ENCODE data around the gene ZBTB34.
A peak's percentile ranks its signal among the peaks of the same experiment; 100 is the strongest.

ZBTB34 gene

DNA sequence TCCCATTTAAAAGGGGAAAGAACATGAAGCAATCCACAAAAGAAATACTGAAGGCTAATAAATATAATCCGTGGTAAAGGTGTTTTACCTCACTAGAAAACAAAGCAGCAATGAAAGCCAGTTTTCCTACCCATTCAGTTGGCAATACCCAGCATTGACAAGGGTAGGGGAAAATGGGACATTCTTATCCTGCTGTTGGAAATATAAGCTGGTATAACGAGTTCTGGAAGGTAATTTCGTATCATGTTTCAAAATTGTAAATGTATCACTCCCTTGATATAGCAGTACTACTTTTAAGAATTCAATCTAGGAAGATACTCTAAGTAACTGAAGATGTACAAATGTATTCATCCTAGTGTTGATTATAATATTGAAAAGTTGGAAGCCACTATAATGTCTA is 31.2 kb downstream of the ZBTB34 start:
- no peak for DNase-seq (ENCODE audit: extremely low read depth, low read depth)
- TF ChIP-seq, protein P1, sequence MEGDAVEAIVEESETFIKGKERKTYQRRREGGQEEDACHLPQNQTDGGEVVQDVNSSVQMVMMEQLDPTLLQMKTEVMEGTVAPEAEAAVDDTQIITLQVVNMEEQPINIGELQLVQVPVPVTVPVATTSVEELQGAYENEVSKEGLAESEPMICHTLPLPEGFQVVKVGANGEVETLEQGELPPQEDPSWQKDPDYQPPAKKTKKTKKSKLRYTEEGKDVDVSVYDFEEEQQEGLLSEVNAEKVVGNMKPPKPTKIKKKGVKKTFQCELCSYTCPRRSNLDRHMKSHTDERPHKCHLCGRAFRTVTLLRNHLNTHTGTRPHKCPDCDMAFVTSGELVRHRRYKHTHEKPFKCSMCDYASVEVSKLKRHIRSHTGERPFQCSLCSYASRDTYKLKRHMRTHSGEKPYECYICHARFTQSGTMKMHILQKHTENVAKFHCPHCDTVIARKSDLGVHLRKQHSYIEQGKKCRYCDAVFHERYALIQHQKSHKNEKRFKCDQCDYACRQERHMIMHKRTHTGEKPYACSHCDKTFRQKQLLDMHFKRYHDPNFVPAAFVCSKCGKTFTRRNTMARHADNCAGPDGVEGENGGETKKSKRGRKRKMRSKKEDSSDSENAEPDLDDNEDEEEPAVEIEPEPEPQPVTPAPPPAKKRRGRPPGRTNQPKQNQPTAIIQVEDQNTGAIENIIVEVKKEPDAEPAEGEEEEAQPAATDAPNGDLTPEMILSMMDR (IDR thresholded peaks at IDR 0.05; ENCODE audit: low read depth, low read length, missing control alignments): no peak
- no peak overlapping the region for H3K4me3 ChIP-seq (replicated peaks; ENCODE audit: low read depth, low read length)

DNA sequence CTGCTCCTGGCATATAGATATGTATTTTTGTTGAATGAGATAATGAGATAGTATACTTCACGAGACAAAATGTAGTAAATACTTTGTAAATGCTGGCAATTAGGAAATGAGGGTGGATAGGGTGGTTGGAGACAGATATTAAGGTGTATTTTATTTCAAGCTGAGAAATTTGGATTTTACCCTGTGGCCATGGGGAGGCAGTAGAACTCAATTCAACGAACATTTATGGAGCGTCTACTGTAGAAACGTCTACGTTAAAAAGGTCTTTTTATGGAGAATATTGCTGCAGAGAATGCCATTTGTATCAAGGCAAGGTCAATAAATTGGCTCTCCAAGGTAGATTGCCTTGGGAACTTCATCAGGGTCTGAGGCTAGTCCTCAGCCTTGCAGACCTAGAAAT is 32.6 kb downstream of the ZBTB34 start:
- TF ChIP-seq, protein P1 (IDR thresholded peaks at IDR 0.05; ENCODE audit: low read depth, low read length, missing control alignments): peak; percentile 13
- DNase-seq (ENCODE audit: extremely low read depth, low read depth): no peak

DNA sequence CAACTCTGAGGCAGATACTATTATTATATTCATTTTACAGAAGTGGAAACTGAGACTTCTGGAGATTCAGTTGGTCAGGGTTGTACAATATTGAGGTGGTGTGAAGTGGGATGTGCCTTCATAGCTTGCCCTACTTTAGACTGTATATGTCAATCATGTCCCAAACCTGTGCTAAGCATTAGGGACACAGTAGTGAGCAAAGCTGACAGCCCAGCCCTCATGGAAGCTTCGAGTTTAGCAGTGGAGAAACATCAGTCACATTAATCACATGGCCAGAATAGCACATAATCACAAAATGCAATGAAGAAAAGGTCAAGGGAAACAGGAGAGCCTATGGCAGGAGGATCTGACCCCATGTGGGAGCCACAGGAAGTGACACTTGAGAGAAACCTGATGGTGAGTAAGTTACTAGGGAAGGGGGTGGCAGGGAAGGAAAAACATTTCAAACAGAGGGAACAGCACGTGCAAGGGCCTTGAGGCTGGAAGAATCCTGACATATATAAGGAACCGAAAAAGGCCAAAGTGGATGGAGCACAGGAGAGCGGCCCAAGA is 33.7 kb downstream of the ZBTB34 start:
- DNase-seq (ENCODE audit: extremely low read depth, low read depth): peak; percentile 5
- TF ChIP-seq, protein P1 (IDR thresholded peaks at IDR 0.05; ENCODE audit: low read depth, low read length, missing control alignments): no peak
- no peak overlapping the region for H3K4me3 ChIP-seq (replicated peaks; ENCODE audit: low read depth, low read length)

More for the DNA sequence above, 32.6 kb downstream of the ZBTB34 start:
- no peak overlapping the region for H3K4me3 ChIP-seq (replicated peaks; ENCODE audit: low read depth, low read length)

DNA sequence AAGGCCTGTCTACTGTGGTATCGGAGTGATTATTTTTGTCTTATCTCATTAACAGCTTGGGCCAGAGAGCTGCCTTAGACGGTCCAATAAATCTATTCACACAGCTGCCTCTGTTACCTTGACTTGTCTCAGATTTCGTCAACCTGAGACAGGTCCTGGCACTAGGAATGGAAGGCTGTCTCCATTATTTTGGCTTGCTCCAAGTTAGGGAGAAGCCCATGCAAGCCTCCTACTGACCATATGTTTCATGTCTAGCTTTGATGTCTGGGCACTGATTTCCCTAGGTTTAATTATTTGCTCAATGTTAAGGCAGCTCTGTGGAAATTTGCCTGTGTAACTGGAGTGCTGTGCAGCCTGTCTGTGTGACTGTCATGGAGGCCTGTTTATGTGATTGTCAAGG is 41.8 kb downstream of the ZBTB34 start:
- no peak overlapping the region for H3K4me3 ChIP-seq (replicated peaks; ENCODE audit: low read depth, low read length)
- DNase-seq (ENCODE audit: extremely low read depth, low read depth): no peak
- TF ChIP-seq, protein P1 (IDR thresholded peaks at IDR 0.05; ENCODE audit: low read depth, low read length, missing control alignments): no peak

DNA sequence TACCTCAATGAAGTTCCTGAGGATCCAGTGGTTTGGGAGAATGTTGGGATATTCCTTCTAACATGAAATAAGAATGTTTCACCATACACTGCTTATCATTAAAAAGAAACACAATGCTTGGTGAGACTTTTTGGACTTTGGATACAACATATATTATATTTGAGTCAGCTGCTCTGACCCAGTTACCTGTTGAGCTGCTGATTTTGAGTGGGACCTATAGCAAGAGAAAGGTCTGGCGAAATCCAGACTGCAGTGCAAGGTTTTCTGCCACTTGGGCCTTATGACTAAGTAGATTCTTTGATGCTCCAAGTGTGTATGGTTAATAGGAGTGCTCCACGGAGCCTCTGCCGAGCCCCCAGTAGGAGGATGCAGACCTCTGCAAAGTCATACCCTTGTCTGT is 44.1 kb downstream of the ZBTB34 start:
- H3K4me3 ChIP-seq (replicated peaks; ENCODE audit: low read depth, low read length): no peak overlapping the region
- DNase-seq (ENCODE audit: extremely low read depth, low read depth): no peak
- TF ChIP-seq, protein P1 (IDR thresholded peaks at IDR 0.05; ENCODE audit: low read depth, low read length, missing control alignments): no peak

DNA sequence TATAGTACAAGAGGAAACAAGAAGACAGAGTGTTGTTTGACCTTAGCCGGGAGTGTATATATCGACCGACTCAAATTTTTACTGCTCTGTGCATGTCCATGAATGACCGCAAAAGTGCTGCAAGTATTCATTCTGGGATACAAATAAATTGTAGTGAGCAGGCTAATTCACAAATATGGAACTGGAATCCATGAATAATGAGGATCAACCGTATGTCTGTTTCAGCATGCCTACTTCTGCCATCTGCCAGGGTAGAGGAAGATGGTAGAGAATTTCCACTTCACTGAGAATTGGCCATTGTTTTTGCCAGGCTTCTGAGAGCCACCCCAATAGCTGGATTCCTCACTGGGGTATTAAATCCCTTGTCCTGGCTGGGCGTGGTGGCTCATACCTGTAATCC is 45.7 kb downstream of the ZBTB34 start:
- H3K4me3 ChIP-seq (replicated peaks; ENCODE audit: low read depth, low read length): no peak overlapping the region
- TF ChIP-seq, protein P1 (IDR thresholded peaks at IDR 0.05; ENCODE audit: low read depth, low read length, missing control alignments): no peak
- DNase-seq (ENCODE audit: extremely low read depth, low read depth): no peak

DNA sequence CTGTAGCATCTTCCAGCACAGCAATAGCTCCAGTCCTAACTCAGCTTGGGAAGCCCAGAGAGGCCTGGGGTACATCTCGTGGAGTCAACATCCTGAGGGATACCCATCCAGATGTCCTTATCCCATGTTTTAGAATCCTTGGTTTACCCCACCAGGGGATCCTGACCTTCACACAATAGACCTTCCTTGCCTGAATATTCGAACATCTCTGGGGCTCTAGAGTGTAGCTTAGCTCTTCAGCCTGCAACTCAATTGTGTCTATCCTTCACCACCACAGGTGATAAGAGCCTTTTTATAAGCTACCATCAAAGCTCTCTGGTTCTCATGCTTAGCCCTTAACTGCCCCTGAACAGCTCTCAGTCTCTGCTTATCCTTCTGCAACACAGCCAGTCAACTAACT is 46.6 kb downstream of the ZBTB34 start:
- H3K4me3 ChIP-seq (replicated peaks; ENCODE audit: low read depth, low read length): no peak overlapping the region
- TF ChIP-seq, protein P1 (IDR thresholded peaks at IDR 0.05; ENCODE audit: low read depth, low read length, missing control alignments): no peak
- no peak for DNase-seq (ENCODE audit: extremely low read depth, low read depth)

Measured in HFF-Myc (cell line).